H1 (cell line): ENCODE results near the gene PSMF1. TPM values are rescaled to one million over a fixed set of nuclear protein-coding genes. Genes with fewer than 3 reads are reported as not detected.

ENCODE experiments used
- CTCF ChIA-PET: fragments of 300-600 bp; sonication (Branson Sonifier 250); formaldehyde crosslinking; loops from one replicate; lab custom pipeline; 2021; ENCODE audit not compliant: partially characterized antibody; lab: Charles Lee
- POLR2A ChIA-PET: fragments of 300-600 bp; sonication (Branson Sonifier 250); formaldehyde crosslinking; loops from one replicate; lab custom pipeline; 2021; ENCODE audit warnings: inconsistent platforms; ENCODE audit not compliant: partially characterized antibody; lab: Charles Lee
- DNase-seq, 2 experiments: peaks; one replicate each; pipeline versions ENCODE4 v3.0.0 to v3.0.0-alpha.2; 2010 to 2022; ENCODE audit warnings: low spot score in 2 of 2, low read depth in 1 of 2, mixed read lengths in 1 of 2
- FAIRE-seq: peaks from 2 replicates; lab custom pipeline; 2011; peaks lifted over from hg19 to GRCh38; lab: Jason Lieb, UNC
- H2AFZ ChIP-seq: 2 replicates; pipeline ENCODE4 v1.8.1; 2012; ENCODE audit warnings: low read length, inconsistent platforms
- H2AK5ac ChIP-seq: 2 replicates; pipeline ENCODE4 v1.6.1; 2013; ENCODE audit warnings: low read depth, low read length
- H2BK120ac ChIP-seq: replicated peaks from 2 replicates; pipeline ENCODE3; 2013; ENCODE audit warnings: low read depth, low read length, inconsistent platforms
- H2BK12ac ChIP-seq: 2 replicates; pipeline ENCODE4 v1.6.1; 2013; ENCODE audit warnings: low read depth, low read length
- H2BK15ac ChIP-seq: 2 replicates; pipeline ENCODE4 v1.6.1; 2013; ENCODE audit warnings: low read length
- H2BK20ac ChIP-seq: 2 replicates; pipeline ENCODE4 v1.6.1; 2013; ENCODE audit warnings: low read length
- H2BK5ac ChIP-seq: 2 replicates; pipeline ENCODE4 v1.6.1; 2013; ENCODE audit warnings: low read depth, low read length
- H3K14ac ChIP-seq: 2 replicates; pipeline ENCODE4 v1.6.1; 2013; ENCODE audit warnings: inconsistent platforms; ENCODE audit not compliant: insufficient read length
- H3K18ac ChIP-seq: 2 replicates; pipeline ENCODE4 v1.6.1; 2013; ENCODE audit warnings: low read length; ENCODE audit errors: extremely low read depth
- H3K23ac ChIP-seq: 2 replicates; pipeline ENCODE4 v1.6.1; 2013; ENCODE audit warnings: inconsistent platforms; ENCODE audit not compliant: insufficient read length
- H3K23me2 ChIP-seq: 2 replicates; pipeline ENCODE4 v1.6.1; 2013; ENCODE audit warnings: low read depth, low read length
- H3K27ac ChIP-seq: 2 replicates; pipeline ENCODE4 v1.6.1; 2011; ENCODE audit warnings: low read depth, low read length, inconsistent platforms
- H3K27me3 ChIP-seq, 4 experiments: replicated peaks in 1 of 4; 1 replicate in 1 of 4; 2 replicates in 3 of 4; pipeline versions ENCODE4 v1.6.1 to v1.8.1; 2011 to 2013; ENCODE audit warnings: low read length in 3 of 4, mild to moderate bottlenecking in 3 of 4, inconsistent platforms in 2 of 4, mixed read lengths in 2 of 4, moderate library complexity in 1 of 4; ENCODE audit not compliant: control insufficient read depth in 3 of 4, insufficient read depth in 3 of 4; ENCODE audit errors: extremely low read depth in 1 of 4
- H3K36me3 ChIP-seq, 4 experiments: 2 replicates each; pipeline versions ENCODE4 v1.6.1 to v1.8.1; 2011 to 2013; ENCODE audit warnings: mild to moderate bottlenecking in 4 of 4, low read length in 3 of 4, moderate library complexity in 2 of 4, control low read depth in 1 of 4, inconsistent platforms in 1 of 4; ENCODE audit not compliant: insufficient read depth in 4 of 4, control insufficient read depth in 2 of 4
- H3K4ac ChIP-seq: replicated peaks from 2 replicates; pipeline ENCODE3; 2013; ENCODE audit warnings: low read length, low read depth, mixed read lengths, inconsistent platforms; ENCODE audit not compliant: insufficient read length
- H3K4me1 ChIP-seq, 4 experiments: replicated peaks in 1 of 4; 1 replicate in 1 of 4; 2 replicates in 3 of 4; pipeline versions ENCODE4 v1.6.1 to v1.8.1; 2011 to 2013; ENCODE audit warnings: low read length in 3 of 4, inconsistent platforms in 2 of 4, mixed read lengths in 1 of 4; ENCODE audit not compliant: insufficient read depth in 4 of 4, control insufficient read depth in 3 of 4
- H3K4me2 ChIP-seq, 2 experiments: 2 replicates each; pipeline versions ENCODE4 v1.6.1 to v1.8.1; 2011 to 2013; ENCODE audit warnings: low read depth in 2 of 2, low read length in 2 of 2, control low read depth in 1 of 2, inconsistent platforms in 1 of 2, mild to moderate bottlenecking in 1 of 2; ENCODE audit not compliant: insufficient read depth in 1 of 2
- H3K4me3 ChIP-seq, 4 experiments: fragments of 200-600, 300-600 bp in 1 of 4; sonication (generic), shearing (Covaris generic), sonication (Bioruptor Twin) in 1 of 4; 2 replicates each; pipeline versions ENCODE4 v1.5.1 to v1.8.1; 2011 to 2016; ENCODE audit warnings: low read length in 4 of 4, low read depth in 3 of 4, control low read depth in 2 of 4, inconsistent platforms in 2 of 4, mild to moderate bottlenecking in 2 of 4, mixed read lengths in 1 of 4, moderate library complexity in 1 of 4; ENCODE audit not compliant: insufficient read depth in 2 of 4; ENCODE audit errors: extremely low read depth in 1 of 4
- H3K56ac ChIP-seq: replicated peaks from 2 replicates; pipeline ENCODE3; 2013; ENCODE audit warnings: low read depth, mild to moderate bottlenecking, mixed read lengths, low read length, inconsistent platforms; ENCODE audit not compliant: insufficient read length
- H3K79me1 ChIP-seq: 2 replicates; pipeline ENCODE4 v1.6.1; 2013; ENCODE audit warnings: low read depth, low read length, control low read depth
- H3K79me2 ChIP-seq, 2 experiments: 2 replicates each; pipeline versions ENCODE4 v1.6.1 to v1.8.1; 2012 to 2013; ENCODE audit warnings: low read length in 2 of 2, mild to moderate bottlenecking in 2 of 2, inconsistent platforms in 1 of 2; ENCODE audit not compliant: insufficient read depth in 2 of 2, control insufficient read depth in 1 of 2
- H3K9ac ChIP-seq, 4 experiments: replicated peaks in 1 of 4; 1 replicate in 1 of 4; 2 replicates in 3 of 4; pipeline versions ENCODE4 v1.6.1 to v1.8.1; 2011 to 2013; ENCODE audit warnings: low read depth in 3 of 4, low read length in 3 of 4, control low read depth in 2 of 4, mild to moderate bottlenecking in 2 of 4, moderate library complexity in 2 of 4, inconsistent platforms in 1 of 4; ENCODE audit errors: extremely low read depth in 1 of 4
- H3K9me3 ChIP-seq, 2 experiments: 2 replicates each; pipeline versions ENCODE4 v1.6.1 to v1.8.1; 2012 to 2013; ENCODE audit warnings: mild to moderate bottlenecking in 2 of 2, moderate library complexity in 2 of 2, control low read depth in 1 of 2, inconsistent platforms in 1 of 2, low read depth in 1 of 2, low read length in 1 of 2, mixed read lengths in 1 of 2; ENCODE audit not compliant: insufficient read depth in 2 of 2
- H4K20me1 ChIP-seq, 2 experiments: replicated peaks in 1 of 2; 2 replicates each; pipeline versions ENCODE3 to v1.8.1; 2011 to 2013; ENCODE audit warnings: inconsistent platforms in 2 of 2, low read length in 2 of 2, mild to moderate bottlenecking in 1 of 2; ENCODE audit not compliant: insufficient read depth in 2 of 2, control insufficient read depth in 1 of 2
- H4K5ac ChIP-seq: 2 replicates; pipeline ENCODE4 v1.6.1; 2013; ENCODE audit warnings: low read length, low read depth, mixed read lengths, inconsistent platforms; ENCODE audit not compliant: insufficient read length
- H4K8ac ChIP-seq: 2 replicates; pipeline ENCODE4 v1.8.0; 2013; ENCODE audit warnings: mild to moderate bottlenecking, moderate library complexity, low read length, inconsistent platforms; ENCODE audit not compliant: insufficient read depth; ENCODE audit errors: extremely low read depth
- H4K91ac ChIP-seq: replicated peaks from 2 replicates; pipeline ENCODE3; 2013; ENCODE audit warnings: low read length, mixed read lengths, inconsistent platforms; ENCODE audit not compliant: insufficient read length
- BRCA1 ChIP-seq: IDR thresholded peaks from 2 replicates; pipeline ENCODE4 v1.6.1; 2012; ENCODE audit warnings: low read depth, low read length, improper control_type of control experiment
- PHF8 ChIP-seq: fragments of 200-600 bp; sonication (generic); conservative IDR thresholded peaks from 2 replicates; pipeline ENCODE4 v1.7.1; 2012; ENCODE audit warnings: low read depth, mild to moderate bottlenecking, inconsistent platforms, low read length, moderate library complexity
- SP4 ChIP-seq: IDR thresholded peaks from 2 replicates; pipeline ENCODE4 v1.6.1; 2012; ENCODE audit warnings: low read length, inconsistent platforms
- WGBS, 2 experiments: shearing (Covaris generic) in 1 of 2; methylation state at CpG; one replicate each; pipeline versions ENCODE4 v1.1.6 to v1.1.7; 2013 to 2015; ENCODE audit warnings: low lambda C conversion rate in 2 of 2, mixed read lengths in 2 of 2, inconsistent platforms in 1 of 2, low coverage in 1 of 2, missing lambda C conversion rate in 1 of 2; ENCODE audit not compliant: insufficient replicate concordance in 2 of 2, insufficient coverage in 1 of 2, insufficient read length in 1 of 2; ENCODE audit errors: extremely low coverage in 1 of 2, missing lambda C conversion rate in 1 of 2; 5-methylcytosine and 5-hydroxymethylcytosine counted together
- polyA plus RNA-seq, 7 experiments: library from polyadenylated mRNA; depleted of rRNA in 3 of 7; stranded (reverse) in 5 of 7; unstranded in 2 of 7; fragments of >200 nt in 5 of 7; fragments of 200-250 nt in 2 of 7; gene quantifications; 1 replicate in 5 of 7; 2 replicates in 1 of 7; 4 replicates in 1 of 7; pipeline versions ENCODE4 v1.2.1 to v1.2.3, GENCODE V29; 2011 to 2013; ENCODE audit warnings: missing spikeins in 2 of 7, mixed read lengths in 2 of 7
- total RNA-seq: library from RNA; stranded (reverse); fragmentation: NEBNext Ultra II Directional; extraction: Animal tissue kit (Norgen Biotek cat#: 25700); gene quantifications from 2 replicates; pipeline ENCODE4 v1.2.1, GENCODE V29; 2021

Gene PSMF1
- total and polyA plus RNA-seq, 2 of the 8 experiments (the other 6 are each of a cell fraction or from before 2014, with no cell fraction given): 106 to 159 TPM

DNA sequence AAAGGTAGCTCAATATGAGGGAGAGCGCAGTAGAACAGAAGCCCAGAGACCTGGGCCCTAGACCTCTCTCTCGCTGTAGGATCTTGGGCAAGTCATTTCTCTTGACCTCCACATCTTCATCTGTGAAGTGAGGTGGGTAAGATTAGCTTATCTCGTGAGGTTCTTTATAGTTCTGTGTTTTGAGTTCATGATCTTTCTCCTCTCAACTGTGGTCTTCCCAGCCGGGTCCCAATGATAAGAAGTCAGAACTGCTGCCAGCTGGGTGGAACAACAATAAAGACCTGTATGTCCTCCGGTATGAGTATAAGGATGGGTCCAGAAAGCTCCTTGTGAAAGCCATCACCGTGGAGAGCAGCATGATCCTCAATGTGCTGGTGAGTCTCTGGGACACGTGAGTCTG lies 6.9 kb downstream of the PSMF1 start:
- POLR2A ChIA-PET: no interaction called here
- TF ChIP-seq PHF8: no peak
- no peak for TF ChIP-seq BRCA1
- TF ChIP-seq SP4: no peak

More for the DNA sequence above, 6.9 kb downstream of the PSMF1 start:
- CTCF ChIA-PET: interaction anchor here (1.0 kb wide), 2 partner anchors 10 to 87 kb away, joined by 3 read pairs; no protein-coding TSS in a partner anchor
- Histone ChIP-seq H3K56ac (no peak overlapping the region), H3K4ac (no peak overlapping the region), H3K4me3 (no peak overlapping the region), H3K9me3 (no peaks in the 10 kb centered on the region), H3K4me2 (no peak overlapping the region), H2BK120ac (no peak overlapping the region), H2AK5ac (no peak overlapping the region), H3K23ac (no peak overlapping the region), H3K27ac (no peak overlapping the region), H2AFZ (no peak overlapping the region), H3K36me3 (peaks cover 18 to 44% (median 41%) of the 10 kb centered on the region in 4 experiments), H2BK15ac (no peak overlapping the region), H4K5ac (no peak overlapping the region), H3K23me2 (no peaks in the 10 kb centered on the region), H4K20me1 (peaks cover 0 to 8% of the 10 kb centered on the region in 2 experiments), H2BK12ac (no peak overlapping the region), H2BK5ac (no peak overlapping the region), H3K9ac (no peak overlapping the region; a peak in 1 of 7 replicates), H2BK20ac (no peak overlapping the region), H4K91ac (no peak overlapping the region), H3K18ac (no peak overlapping the region), H3K14ac (no peak overlapping the region), H4K8ac (no peak overlapping the region), H3K4me1 (no peaks in the 10 kb centered on the region), H3K79me2 (peaks cover 7 to 45% of the 10 kb centered on the region in 2 experiments), H3K79me1 (no peaks in the 10 kb centered on the region; the same call in none of the 2 replicates), H3K27me3 (no peaks in the 10 kb centered on the region)
- WGBS, 2 experiments: 94% methylated on average over 7 of the region's 7 CpGs; no CpG with 5 or more reads in 1 of the 2 experiments
- no peak for FAIRE-seq
- DNase-seq: no peak
